Mucosa of descending colon (tissue), 3 donors: ENCODE results near the gene CDC42EP2. TPM values are rescaled to one million over a fixed set of nuclear protein-coding genes. Genes with fewer than 3 reads are reported as not detected.
A peak's percentile ranks its signal among the peaks of the same experiment; 100 is the strongest.

Experiments used
- ATAC-seq: fragments of 200-7000 bp; cut with Tn5 transposase; one replicate; pipeline ENCODE4 v1.9.1; 2020; ENCODE audit warnings: mild to moderate bottlenecking, moderate library complexity
- DNase-seq, 3 donors: peaks; one replicate each; pipeline ENCODE4 v3.0.0-alpha.2; 2020
- H3K36me3 ChIP-seq: fragments of 200-600 bp; one replicate; pipeline ENCODE4 v1.8.0; 2021; ENCODE audit warnings: low read depth, mild to moderate bottlenecking
- H3K4me1 ChIP-seq: fragments of 200-600 bp; one replicate; pipeline ENCODE4 v1.8.0; 2021; ENCODE audit warnings: low read depth, mild to moderate bottlenecking
- H3K4me3 ChIP-seq: fragments of 200-600 bp; one replicate; pipeline ENCODE4 v1.8.0; 2021; ENCODE audit warnings: mild to moderate bottlenecking
- H3K9me3 ChIP-seq: fragments of 200-600 bp; one replicate; pipeline ENCODE4 v1.8.0; 2021; ENCODE audit warnings: mild to moderate bottlenecking
- CTCF ChIP-seq: fragments of 200-600 bp; IDR thresholded peaks from one replicate; pipeline ENCODE4 v1.8.0; 2022; ENCODE audit warnings: antibody characterized with exemption, mild to moderate bottlenecking
- intact Hi-C, 2 donors: fragments of 100-400 bp; cut with DNase I in 1 of 2; cut with micrococcal nuclease in 1 of 2; formaldehyde crosslinking; loops; one replicate each; pipeline versions ENCODE4 v1.11.0 to v1.11.1; 2022; cut with DNase I, micrococcal nuclease
- total RNA-seq, 3 donors: library from RNA; stranded (reverse); fragmentation: NEBNext Ultra II Directional in 2 of 3; extraction: Animal tissue kit (Norgen Biotek cat#: 25700) in 2 of 3; gene quantifications; one replicate each; pipeline versions ENCODE4 v1.2.1 to v1.2.4, GENCODE V29; 2021 to 2023
- donor health status: DM: no; HTN: no; CAD: no; lungs with moderate emphysema.
- donor health status: DM: no; HTN: no; CAD: no.
- donor health status: DM: no; HTN: yes; CAD: no.

CDC42EP2 gene
- total RNA-seq, 3 donors from 2014 or later = 7.0 to 27.4 (median 11.6) TPM

DNA sequence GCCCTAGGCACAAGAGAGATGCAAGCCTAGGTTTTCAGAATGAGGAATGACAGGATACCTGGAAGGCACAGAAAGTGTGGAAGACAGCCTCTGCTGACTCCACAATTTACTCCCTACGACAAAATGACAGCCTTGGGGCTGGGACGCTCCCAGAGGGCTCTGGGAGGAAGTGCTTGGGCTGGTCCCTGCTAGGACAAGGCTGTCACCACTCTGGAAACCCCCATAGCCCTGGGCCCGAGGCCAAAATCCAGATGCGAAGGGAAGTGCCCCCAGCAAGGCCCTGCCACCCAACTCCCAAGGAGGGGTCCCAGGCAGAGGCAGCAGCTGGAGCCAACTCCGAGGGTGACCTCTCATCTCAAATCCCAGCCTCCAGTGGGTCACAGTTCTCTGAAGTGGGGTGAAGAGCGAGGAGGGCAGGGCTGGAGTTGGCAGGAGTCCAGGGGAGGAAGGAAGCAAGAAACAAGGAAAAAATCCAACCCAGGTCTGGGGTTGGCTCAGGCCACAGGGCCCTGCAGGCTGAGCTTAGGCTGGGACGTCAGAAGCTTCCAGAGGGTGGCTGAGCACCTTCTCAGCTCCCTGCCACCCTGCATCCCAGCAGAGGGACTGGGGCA is 6.3 kb upstream of the CDC42EP2 start:
- Histone ChIP-seq H3K4me3 (no peak overlapping the region), H3K4me1 (peaks cover 22% of the 10 kb centered on the region), H3K9me3 (no peaks in the 10 kb centered on the region), H3K36me3 (no peaks in the 10 kb centered on the region)
- DNase-seq = peak in 2 of 3 donors; percentile 55 to 75
- peak; percentile 61 for ATAC-seq
- no peak for TF ChIP-seq CTCF
- intact Hi-C loops = no loop called here

DNA sequence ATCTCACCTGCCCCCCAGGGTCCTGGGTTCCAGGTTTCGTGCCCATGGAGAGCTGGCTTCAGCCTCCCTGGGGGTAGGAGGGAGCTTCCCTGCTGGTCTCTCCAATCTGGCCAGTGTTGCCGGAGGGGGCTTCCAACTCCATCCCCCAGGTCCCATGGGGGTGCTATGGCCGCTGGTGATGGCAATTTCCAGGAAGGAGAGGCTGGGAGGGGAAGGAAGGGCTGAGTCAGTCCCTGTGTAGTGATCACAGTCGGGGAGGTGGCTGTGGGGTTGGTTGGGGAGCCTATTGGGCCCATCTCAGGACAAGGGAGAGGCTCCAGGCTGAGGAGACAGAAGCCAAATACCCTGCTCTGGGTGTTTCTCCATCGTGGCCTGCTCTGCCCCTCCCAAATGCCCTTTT is 5.7 kb upstream of the CDC42EP2 start:
- Histone ChIP-seq H3K4me3 (no peak overlapping the region), H3K4me1 (peaks cover 29% of the 10 kb centered on the region), H3K9me3 (no peaks in the 10 kb centered on the region), H3K36me3 (no peaks in the 10 kb centered on the region)
- ATAC-seq (no peak), DNase-seq (no peak)
- TF ChIP-seq CTCF = no peak
- intact Hi-C loops = no loop called here

- Histone ChIP-seq H3K4me3 (no peak overlapping the region), H3K36me3 (no peaks in the 10 kb centered on the region), H3K4me1 (peaks cover 30% of the 10 kb centered on the region), H3K9me3 (no peaks in the 10 kb centered on the region)
- intact Hi-C loops = no loop called here
- ATAC-seq = no peak
- TF ChIP-seq CTCF = no peak
- peak in 2 of 3 donors; percentile 46 to 69 for DNase-seq
These were observed 4.5 kb upstream of the CDC42EP2 start for GRCh38 chr11:65310215-65310614.

- ATAC-seq = no peak
- intact Hi-C loops = no loop called here
- DNase-seq = peak in 1 of 3 donors; percentile 13
- H3K9me3 ChIP-seq = no peaks in the 10 kb centered on the region
- H3K4me1 ChIP-seq = peaks cover 25% of the 10 kb centered on the region
- H3K36me3 ChIP-seq = no peaks in the 10 kb centered on the region
- no peak for TF ChIP-seq CTCF
- no peak overlapping the region for H3K4me3 ChIP-seq
These were observed 3.9 kb upstream of the CDC42EP2 start for GRCh38 chr11:65310736-65311135.

GRCh38 chr11:65311170-65311678 is 3.4 kb upstream of the CDC42EP2 start:
- Histone ChIP-seq H3K4me3 (no peak overlapping the region), H3K9me3 (no peaks in the 10 kb centered on the region), H3K36me3 (no peaks in the 10 kb centered on the region), H3K4me1 (peaks cover 28% of the 10 kb centered on the region)
- no peak for TF ChIP-seq CTCF
- intact Hi-C loops = no loop called here
- DNase-seq = peak in 1 of 3 donors; percentile 69
- ATAC-seq = no peak
